Breast epithelium (tissue), 3 donors: ENCODE data around the gene ABCA3.

Experiments used
- POLR2A ChIP-seq: fragments of 450-650 bp; IDR thresholded peaks from one replicate; pipeline ENCODE4 v1.6.1; 2016; ENCODE audit warnings: antibody characterized with exemption, mild to moderate bottlenecking, moderate library complexity
- TF ChIP-seq, protein P1 (sequence below), 3 donors: fragments of 450-650 bp; IDR thresholded peaks; one replicate each; pipeline ENCODE4 v1.5.1; 2016 to 2017; ENCODE audit warnings: antibody characterized with exemption in 3 of 3, mild to moderate bottlenecking in 3 of 3, moderate library complexity in 3 of 3

DNA sequence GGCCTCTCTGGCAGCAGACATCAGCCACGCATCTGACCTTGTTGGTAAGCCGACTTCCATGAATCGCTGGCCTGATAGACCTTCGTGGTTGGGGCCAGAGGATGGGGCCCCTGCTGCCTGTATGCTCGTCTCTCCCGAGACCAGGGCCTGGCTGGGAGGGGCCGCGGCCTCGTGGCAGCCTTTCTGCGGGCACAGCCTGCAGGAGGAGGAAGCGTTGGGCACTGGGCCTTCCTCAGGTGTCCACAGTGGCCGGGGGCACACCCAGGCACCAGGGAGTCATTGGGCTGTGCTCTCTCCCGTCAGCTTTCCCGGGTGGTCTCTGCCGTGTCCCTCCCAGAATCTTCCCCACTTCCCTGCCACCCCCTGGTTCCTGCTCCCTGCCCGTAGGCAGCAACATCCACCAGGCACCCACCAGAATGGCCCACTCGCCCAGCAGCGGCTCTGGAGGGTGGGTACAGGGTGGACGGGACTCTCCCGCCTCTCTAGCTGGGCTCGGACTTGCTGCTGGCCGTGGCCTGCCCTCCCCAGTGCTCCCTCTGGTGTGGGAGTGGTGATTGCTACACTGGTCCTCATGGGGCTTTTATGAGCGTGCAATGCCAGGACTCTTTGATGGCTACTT lies 110.8 kb downstream of the ABCA3 start:
- TF ChIP-seq, protein P1, sequence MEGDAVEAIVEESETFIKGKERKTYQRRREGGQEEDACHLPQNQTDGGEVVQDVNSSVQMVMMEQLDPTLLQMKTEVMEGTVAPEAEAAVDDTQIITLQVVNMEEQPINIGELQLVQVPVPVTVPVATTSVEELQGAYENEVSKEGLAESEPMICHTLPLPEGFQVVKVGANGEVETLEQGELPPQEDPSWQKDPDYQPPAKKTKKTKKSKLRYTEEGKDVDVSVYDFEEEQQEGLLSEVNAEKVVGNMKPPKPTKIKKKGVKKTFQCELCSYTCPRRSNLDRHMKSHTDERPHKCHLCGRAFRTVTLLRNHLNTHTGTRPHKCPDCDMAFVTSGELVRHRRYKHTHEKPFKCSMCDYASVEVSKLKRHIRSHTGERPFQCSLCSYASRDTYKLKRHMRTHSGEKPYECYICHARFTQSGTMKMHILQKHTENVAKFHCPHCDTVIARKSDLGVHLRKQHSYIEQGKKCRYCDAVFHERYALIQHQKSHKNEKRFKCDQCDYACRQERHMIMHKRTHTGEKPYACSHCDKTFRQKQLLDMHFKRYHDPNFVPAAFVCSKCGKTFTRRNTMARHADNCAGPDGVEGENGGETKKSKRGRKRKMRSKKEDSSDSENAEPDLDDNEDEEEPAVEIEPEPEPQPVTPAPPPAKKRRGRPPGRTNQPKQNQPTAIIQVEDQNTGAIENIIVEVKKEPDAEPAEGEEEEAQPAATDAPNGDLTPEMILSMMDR (IDR thresholded peaks at IDR 0.05): no peak
- TF ChIP-seq POLR2A: no peak
